HG03575 (cell line): ENCODE measurements around the gene RIC8B.

ENCODE experiments used
- ATAC-seq: cut with Tn5 transposase; IDR thresholded peaks from one replicate; pipeline ENCODE4 v1.9.1; 2021; ENCODE audit not compliant: unreplicated experiment, insufficient number of reproducible peaks, low FRiP score; ENCODE audit errors: extremely low read depth

RIC8B gene

DNA sequence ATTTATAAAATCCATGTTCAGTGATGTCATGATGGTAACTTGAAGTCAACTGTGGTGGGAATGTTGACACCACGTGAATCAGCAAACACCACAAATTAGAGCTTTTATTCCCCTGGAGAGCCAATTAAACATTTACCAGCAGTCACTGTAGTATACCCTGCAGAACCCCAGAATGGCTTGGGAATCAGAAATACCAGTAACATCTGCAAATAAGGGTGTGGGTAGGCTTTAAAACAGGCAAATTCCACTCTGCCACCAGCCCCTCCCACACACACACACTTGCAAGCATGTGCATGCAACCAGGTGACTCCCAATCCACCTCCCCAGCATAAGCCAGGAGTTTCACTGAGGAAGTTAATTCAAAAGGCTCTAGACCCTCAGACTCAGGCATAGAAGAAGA is 117.6 kb downstream of the RIC8B start:
- ATAC-seq = no peak

- no peak for ATAC-seq
Observed at GRCh38 chr12:106893451-106893850, 119.0 kb downstream of the RIC8B start.

DNA sequence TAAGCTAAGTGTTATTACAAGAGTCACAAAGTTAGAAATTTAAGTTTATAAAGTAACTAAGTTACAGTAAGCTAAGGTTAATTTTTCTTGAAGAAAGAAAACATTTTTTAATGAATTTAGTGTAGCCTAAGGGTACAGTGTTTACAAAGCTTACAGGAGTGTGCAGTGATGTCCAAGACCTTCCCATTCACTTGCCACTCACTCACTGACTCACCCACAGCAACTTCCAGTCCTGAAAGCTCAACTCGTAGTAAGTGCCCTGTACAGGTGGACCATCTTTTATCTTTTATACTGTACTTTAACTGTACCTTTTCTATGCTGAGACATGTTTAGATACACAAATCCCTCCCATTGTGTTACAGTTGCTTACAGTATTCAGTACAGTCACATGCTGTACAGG is 120.3 kb downstream of the RIC8B start:
- no peak for ATAC-seq

- no peak for ATAC-seq
Observed at GRCh38 chr12:106896603-106897002, 122.1 kb downstream of the RIC8B start.

GRCh38 chr12:106897082-106897481 is 122.6 kb downstream of the RIC8B start:
- ATAC-seq = no peak

- ATAC-seq = no peak
Observed at GRCh38 chr12:106897981-106898901, 123.8 kb downstream of the RIC8B start.

DNA sequence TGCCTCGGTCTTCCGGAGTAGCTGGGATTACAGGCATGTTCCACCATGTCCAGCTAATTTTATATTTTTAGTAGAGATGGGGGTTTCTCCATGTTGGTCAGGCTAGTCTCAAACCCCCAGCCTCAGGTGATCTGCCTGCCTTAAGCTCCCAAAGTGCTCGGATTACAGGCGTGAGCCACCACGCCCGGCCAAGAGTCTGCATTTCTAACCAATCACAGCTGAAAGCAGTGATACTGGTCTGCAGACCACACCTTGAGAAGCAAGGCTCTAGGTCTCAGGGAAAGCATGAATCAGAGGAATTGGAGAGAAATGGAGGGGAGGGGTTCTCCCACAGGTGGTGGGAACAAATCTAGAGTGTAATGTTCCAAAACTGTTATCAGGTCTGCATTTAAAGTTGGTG is 126.1 kb downstream of the RIC8B start:
- no peak for ATAC-seq

DNA sequence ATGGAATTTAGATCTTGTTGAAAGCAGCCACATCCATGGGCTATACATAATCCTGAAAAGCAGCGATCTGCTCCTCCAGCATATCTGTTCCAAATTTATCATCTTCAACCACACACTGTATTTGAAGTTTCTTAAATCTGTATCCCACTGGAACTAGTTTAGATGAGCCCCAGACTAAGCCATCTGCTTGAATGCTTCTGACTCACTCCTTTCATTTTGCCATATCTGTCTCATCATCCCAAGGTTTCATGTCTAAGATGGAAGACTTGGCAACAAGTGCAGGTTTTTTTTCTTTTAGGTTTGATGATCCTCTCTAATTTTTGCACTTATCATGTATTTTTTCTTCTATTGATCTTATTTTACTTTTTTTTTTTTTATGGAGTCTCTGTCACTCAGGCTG is 126.8 kb downstream of the RIC8B start:
- no peak for ATAC-seq

- ATAC-seq = no peak
Observed at GRCh38 chr12:106902053-106902452, 127.6 kb downstream of the RIC8B start.

DNA sequence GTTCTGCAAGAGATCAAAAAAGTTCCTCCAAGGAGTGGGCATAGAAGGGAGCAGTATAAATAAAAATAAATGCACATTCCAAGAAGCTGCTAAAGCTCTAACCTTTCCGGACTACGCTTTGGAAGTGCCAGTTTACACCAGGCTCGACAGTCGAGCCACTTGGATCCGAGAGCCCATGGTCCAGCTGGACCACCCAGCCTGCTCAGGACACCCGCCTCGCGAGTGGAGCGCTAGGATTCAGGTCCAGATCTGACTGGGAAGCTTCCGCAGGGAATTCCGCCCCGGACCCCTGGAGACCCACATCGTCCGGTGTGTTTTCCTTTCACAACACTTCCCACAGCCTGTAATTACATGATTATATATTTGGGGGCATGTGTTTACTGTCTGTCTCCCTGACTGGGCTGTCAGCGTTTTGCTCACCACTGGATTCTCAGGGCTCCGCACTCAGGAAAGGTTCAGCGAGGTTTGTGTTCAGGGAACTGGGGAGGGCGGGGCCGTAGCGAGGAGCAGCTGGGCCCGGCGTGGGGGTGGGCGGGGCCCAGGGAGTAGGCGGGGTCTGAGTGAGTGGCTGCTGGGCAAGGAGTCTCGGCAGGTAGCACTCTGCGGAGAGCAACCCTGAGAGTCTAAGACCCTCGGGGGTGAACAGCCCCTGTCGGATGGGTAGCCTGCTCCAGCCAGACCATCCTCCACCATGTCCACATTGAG is 128.9 kb downstream of the RIC8B start:
- no peak for ATAC-seq

DNA sequence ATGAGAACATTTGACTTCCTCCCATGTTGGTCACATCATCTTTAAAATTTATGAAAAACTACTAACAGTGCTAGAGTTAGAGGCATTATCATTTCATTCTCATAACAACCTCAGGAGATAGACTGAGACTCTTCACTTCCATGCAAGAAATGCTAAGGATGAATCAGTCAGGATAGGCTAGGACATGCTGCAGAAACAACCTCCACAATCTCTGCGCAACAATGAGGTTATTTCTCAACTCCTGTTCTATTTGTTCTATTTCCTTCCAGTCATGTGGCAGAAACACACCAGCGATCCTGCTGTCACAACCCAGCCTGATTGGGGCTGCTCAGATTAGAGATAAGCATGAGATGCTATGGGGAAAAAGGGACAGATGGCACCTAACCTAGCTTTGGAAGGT is 132.2 kb downstream of the RIC8B start:
- no peak for ATAC-seq

DNA sequence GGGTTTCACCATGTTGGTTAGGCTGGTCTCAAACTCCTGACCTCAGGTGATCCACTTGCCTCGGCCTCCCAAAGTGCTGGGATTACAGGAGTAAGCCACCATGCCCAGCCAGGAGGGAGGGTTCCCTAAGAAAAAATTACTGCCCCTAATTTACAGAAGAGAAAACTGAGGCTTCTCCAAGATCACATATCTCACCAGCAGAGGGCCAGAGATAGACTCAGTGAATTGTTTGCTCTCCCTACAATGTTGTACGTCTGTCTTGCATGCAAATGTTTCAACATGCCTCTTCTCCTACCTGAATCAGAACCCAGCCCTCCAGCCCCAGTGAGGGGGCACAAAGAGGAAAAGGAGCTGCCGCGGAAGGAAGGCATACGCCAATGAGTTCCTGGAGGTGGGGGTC is 132.9 kb downstream of the RIC8B start:
- no peak for ATAC-seq

GRCh38 chr12:106907846-106908245 is 133.4 kb downstream of the RIC8B start:
- no peak for ATAC-seq

GRCh38 chr12:106908561-106908960 is 134.1 kb downstream of the RIC8B start:
- ATAC-seq = no peak

DNA sequence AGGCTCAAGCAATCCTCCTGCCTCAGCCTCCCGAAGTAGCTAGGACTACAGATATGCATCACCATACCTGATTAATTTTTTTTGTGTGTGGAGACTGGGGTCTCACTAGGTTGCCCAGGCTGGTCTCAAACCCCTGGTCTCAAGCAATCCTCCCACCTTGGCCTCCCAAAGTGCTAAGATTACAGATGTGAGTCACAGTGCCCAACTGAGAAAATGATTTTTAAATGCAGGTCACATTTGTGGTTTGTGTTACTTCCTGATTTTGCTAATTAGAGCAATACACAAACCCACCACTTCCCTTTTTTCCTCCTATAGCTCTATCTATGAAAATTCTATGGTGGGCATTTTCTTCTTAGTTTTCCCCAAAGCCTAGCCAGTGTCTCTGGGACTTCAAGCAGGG is 135.7 kb downstream of the RIC8B start:
- no peak for ATAC-seq

- no peak for ATAC-seq
Observed at GRCh38 chr12:106911581-106911980, 137.1 kb downstream of the RIC8B start.

- no peak for ATAC-seq
Observed at GRCh38 chr12:106913456-106913855, 139.0 kb downstream of the RIC8B start.

GRCh38 chr12:106914796-106915634 is 140.5 kb downstream of the RIC8B start:
- ATAC-seq = no peak

GRCh38 chr12:106915635-106916026 is 141.1 kb downstream of the RIC8B start:
- no peak for ATAC-seq
